BLaER1 (cell line): Measurements from ENCODE around the gene RRAS.

Experiments used
- H3K27ac ChIP-seq: shearing (Covaris generic); formaldehyde crosslinking; 2 replicates; pipeline ENCODE4 v1.8.1; 2022
- H3K27me3 ChIP-seq: shearing (Covaris generic); formaldehyde crosslinking; 2 replicates; pipeline ENCODE4 v1.8.1; 2022
- H3K36me3 ChIP-seq: shearing (Covaris generic); formaldehyde crosslinking; 2 replicates; pipeline ENCODE4 v1.8.1; 2022
- H3K4me1 ChIP-seq: shearing (Covaris generic); formaldehyde crosslinking; 2 replicates; pipeline ENCODE4 v1.8.1; 2022
- H3K4me2 ChIP-seq: shearing (Covaris generic); formaldehyde crosslinking; 2 replicates; pipeline ENCODE4 v1.8.1; 2022
- H3K4me3 ChIP-seq: shearing (Covaris generic); formaldehyde crosslinking; 2 replicates; pipeline ENCODE4 v1.8.1; 2022
- H3K9ac ChIP-seq: shearing (Covaris generic); formaldehyde crosslinking; 2 replicates; pipeline ENCODE4 v1.8.1; 2022
- H3K9me3 ChIP-seq: shearing (Covaris generic); formaldehyde crosslinking; 2 replicates; pipeline ENCODE4 v1.8.1; 2022
- H4K20me1 ChIP-seq: shearing (Covaris generic); formaldehyde crosslinking; 2 replicates; pipeline ENCODE4 v1.8.1; 2022
- Cebpa-rat ChIP-seq: shearing (Covaris generic); IDR thresholded peaks from 2 replicates; pipeline ENCODE4 v1.8.1; 2022

The RRAS gene

GRCh38 chr19:49664171-49665035 lies 24.5 kb upstream of the RRAS start:
- peak overlapping the region; percentile 93 for H3K9ac ChIP-seq

GRCh38 chr19:49663224-49663623 lies 23.3 kb upstream of the RRAS start:
- peaks cover 27% of the 10 kb centered on the region for H3K4me1 ChIP-seq
- no peaks in the 10 kb centered on the region for H3K27me3 ChIP-seq
- no peak overlapping the region for H3K27ac ChIP-seq
- H3K9ac ChIP-seq, result peak overlapping the region; percentile 93
- no peaks in the 10 kb centered on the region for H3K9me3 ChIP-seq
- H4K20me1 ChIP-seq, result peaks cover 63% of the 10 kb centered on the region
- H3K4me3 ChIP-seq, result peak overlapping the region; percentile 72; the same call in 1 of the 2 replicates
- no peak for TF ChIP-seq Cebpa-rat
- peaks cover 61% of the 10 kb centered on the region for H3K36me3 ChIP-seq
- H3K4me2 ChIP-seq, result peak overlapping the region; percentile 93

More at GRCh38 chr19:49664171-49665035, 24.5 kb upstream of the RRAS start:
- Histone ChIP-seq H3K27ac (peak overlapping the region; percentile 82), H3K9me3 (no peaks in the 10 kb centered on the region), H3K27me3 (no peaks in the 10 kb centered on the region), H3K36me3 (peaks cover 61% of the 10 kb centered on the region), H4K20me1 (peaks cover 55% of the 10 kb centered on the region), H3K4me2 (peak overlapping the region; percentile 93), H3K4me3 (peak overlapping the region; percentile 72), H3K4me1 (peaks cover 27% of the 10 kb centered on the region)
- TF ChIP-seq Cebpa-rat, result no peak

- Histone ChIP-seq H3K4me1 (peaks cover 21% of the 10 kb centered on the region), H3K27ac (no peak overlapping the region), H3K4me2 (no peak overlapping the region), H3K9me3 (no peaks in the 10 kb centered on the region), H3K27me3 (no peaks in the 10 kb centered on the region), H3K4me3 (no peak overlapping the region), H4K20me1 (peaks cover 63% of the 10 kb centered on the region), H3K36me3 (peaks cover 63% of the 10 kb centered on the region), H3K9ac (0 out of 2 replicates have a peak overlapping the region, but pooled peaks have one; percentile 93)
- no peak for TF ChIP-seq Cebpa-rat
Measured at GRCh38 chr19:49662011-49662410, 22.1 kb upstream of the RRAS start.

- Histone ChIP-seq H3K27me3 (no peaks in the 10 kb centered on the region), H3K9ac (no peak overlapping the region), H3K4me1 (peaks cover 12% of the 10 kb centered on the region), H3K9me3 (no peaks in the 10 kb centered on the region), H3K4me2 (no peak overlapping the region), H3K27ac (no peak overlapping the region), H3K36me3 (peaks cover 78% of the 10 kb centered on the region), H3K4me3 (no peak overlapping the region), H4K20me1 (peaks cover 77% of the 10 kb centered on the region)
- no peak for TF ChIP-seq Cebpa-rat
Measured at GRCh38 chr19:49660338-49660961, 20.5 kb upstream of the RRAS start.

- H3K9me3 ChIP-seq, result no peaks in the 10 kb centered on the region
- peaks cover 79% of the 10 kb centered on the region for H4K20me1 ChIP-seq
Measured at GRCh38 chr19:49658566-49659442, 18.9 kb upstream of the RRAS start.

GRCh38 chr19:49658139-49658517 lies 18.2 kb upstream of the RRAS start:
- no peak overlapping the region for H3K9ac ChIP-seq

More at GRCh38 chr19:49658566-49659442, 18.9 kb upstream of the RRAS start:
- H3K27ac ChIP-seq, result no peak overlapping the region
- no peak for TF ChIP-seq Cebpa-rat
- H3K27me3 ChIP-seq, result no peaks in the 10 kb centered on the region
- peaks cover 8% of the 10 kb centered on the region for H3K4me1 ChIP-seq
- peaks cover 95% of the 10 kb centered on the region for H3K36me3 ChIP-seq
- H3K9ac ChIP-seq, result no peak overlapping the region
- H3K4me3 ChIP-seq, result no peak overlapping the region
- H3K4me2 ChIP-seq, result no peak overlapping the region

GRCh38 chr19:49657493-49658138 lies 17.7 kb upstream of the RRAS start:
- Histone ChIP-seq H3K9me3 (no peaks in the 10 kb centered on the region), H3K9ac (no peak overlapping the region)

More at GRCh38 chr19:49658139-49658517, 18.2 kb upstream of the RRAS start:
- Histone ChIP-seq H3K4me1 (peaks cover 1% of the 10 kb centered on the region), H3K27me3 (no peaks in the 10 kb centered on the region), H3K27ac (no peak overlapping the region), H3K9me3 (no peaks in the 10 kb centered on the region), H3K4me2 (no peak overlapping the region), H4K20me1 (peaks cover 78% of the 10 kb centered on the region), H3K4me3 (no peak overlapping the region), H3K36me3 (peaks cover 99% of the 10 kb centered on the region)
- TF ChIP-seq Cebpa-rat, result no peak

GRCh38 chr19:49656456-49657109 lies 16.6 kb upstream of the RRAS start:
- no peak overlapping the region for H3K4me3 ChIP-seq
- TF ChIP-seq Cebpa-rat, result no peak
- H3K9ac ChIP-seq, result no peak overlapping the region
- H3K36me3 ChIP-seq, result peaks cover 99% of the 10 kb centered on the region
- H3K27ac ChIP-seq, result no peak overlapping the region
- H3K9me3 ChIP-seq, result no peaks in the 10 kb centered on the region
- no peak overlapping the region for H3K4me2 ChIP-seq
- H3K27me3 ChIP-seq, result no peaks in the 10 kb centered on the region
- H3K4me1 ChIP-seq, result no peaks in the 10 kb centered on the region
- H4K20me1 ChIP-seq, result peaks cover 77% of the 10 kb centered on the region

More at GRCh38 chr19:49657493-49658138, 17.7 kb upstream of the RRAS start:
- peaks cover 78% of the 10 kb centered on the region for H4K20me1 ChIP-seq
- no peak overlapping the region for H3K4me2 ChIP-seq
- H3K27me3 ChIP-seq, result no peaks in the 10 kb centered on the region
- H3K36me3 ChIP-seq, result peaks cover 99% of the 10 kb centered on the region
- TF ChIP-seq Cebpa-rat, result no peak
- H3K4me1 ChIP-seq, result no peaks in the 10 kb centered on the region
- no peak overlapping the region for H3K27ac ChIP-seq
- no peak overlapping the region for H3K4me3 ChIP-seq
